Neutrophil (primary cell): ENCODE results near the gene THBS2.

Source experiments
- H3K27ac ChIP-seq: fragments of 200-600 bp; sonication (generic); 2 replicates; pipeline ENCODE4 v1.5.1; 2016; ENCODE audit warnings: mild to moderate bottlenecking, moderate library complexity
- H3K27me3 ChIP-seq: fragments of 200-600 bp; sonication (generic); 2 replicates; pipeline ENCODE4 v1.6.0; 2016; ENCODE audit warnings: mild to moderate bottlenecking
- H3K36me3 ChIP-seq: fragments of 200-600 bp; sonication (generic); 2 replicates; pipeline ENCODE4 v1.5.1; 2017
- H3K4me1 ChIP-seq, 2 experiments: fragments of 200-600 bp in 1 of 2; sonication (generic) in 1 of 2; 1 replicate in 1 of 2; 2 replicates in 1 of 2; pipeline versions ENCODE4 v1.5.1 to v1.6.1; 2013 to 2016; ENCODE audit warnings: low read depth in 1 of 2, low read length in 1 of 2, mild to moderate bottlenecking in 1 of 2, moderate library complexity in 1 of 2; ENCODE audit not compliant: control insufficient read depth in 1 of 2, insufficient read depth in 1 of 2
- H3K4me3 ChIP-seq, 2 experiments: fragments of 200-600 bp in 1 of 2; sonication (generic) in 1 of 2; 1 replicate in 1 of 2; 2 replicates in 1 of 2; pipeline ENCODE4 v1.5.1; 2013 to 2016; ENCODE audit warnings: low read depth in 1 of 2, low read length in 1 of 2, mild to moderate bottlenecking in 1 of 2, moderate library complexity in 1 of 2
- H3K9me3 ChIP-seq: fragments of 200-600 bp; sonication (generic); 2 replicates; pipeline ENCODE4 v1.5.1; 2016
- CTCF ChIP-seq: fragments of 200-600 bp; sonication (generic); IDR thresholded peaks from 2 replicates; pipeline ENCODE4 v1.5.1; 2016; ENCODE audit warnings: antibody characterized with exemption

Gene THBS2

GRCh38 chr6:169289619-169290339 lies 36.1 kb upstream of the THBS2 start:
- Histone ChIP-seq H3K4me1 (no peaks in the 10 kb centered on the region), H3K4me3 (no peak overlapping the region), H3K36me3 (no peaks in the 10 kb centered on the region), H3K9me3 (no peaks in the 10 kb centered on the region), H3K27me3 (no peaks in the 10 kb centered on the region), H3K27ac (no peak overlapping the region)
- no peak for TF ChIP-seq CTCF

GRCh38 chr6:169289257-169289618 lies 35.6 kb upstream of the THBS2 start:
- H3K9me3 ChIP-seq = no peaks in the 10 kb centered on the region
- H3K4me1 ChIP-seq = no peaks in the 10 kb centered on the region
- no peak for TF ChIP-seq CTCF
- H3K36me3 ChIP-seq = no peaks in the 10 kb centered on the region
- H3K27me3 ChIP-seq = no peaks in the 10 kb centered on the region
- H3K4me3 ChIP-seq = no peak overlapping the region
- H3K27ac ChIP-seq = no peak overlapping the region

- H3K4me3 ChIP-seq = no peak overlapping the region
- H3K4me1 ChIP-seq = no peaks in the 10 kb centered on the region
- TF ChIP-seq CTCF = no peak
- peaks cover 4% of the 10 kb centered on the region for H3K27me3 ChIP-seq
- no peak overlapping the region for H3K27ac ChIP-seq
- no peaks in the 10 kb centered on the region for H3K9me3 ChIP-seq
- H3K36me3 ChIP-seq = no peaks in the 10 kb centered on the region
Measured at GRCh38 chr6:169288591-169288990, 34.9 kb upstream of the THBS2 start.

GRCh38 chr6:169287675-169288074 lies 34.0 kb upstream of the THBS2 start:
- no peak for TF ChIP-seq CTCF

GRCh38 chr6:169286961-169287360 lies 33.3 kb upstream of the THBS2 start:
- TF ChIP-seq CTCF = no peak
- H3K36me3 ChIP-seq = no peaks in the 10 kb centered on the region
- no peaks in the 10 kb centered on the region for H3K4me1 ChIP-seq
- H3K4me3 ChIP-seq = no peak overlapping the region
- H3K27me3 ChIP-seq = peaks cover 4% of the 10 kb centered on the region
- no peak overlapping the region for H3K27ac ChIP-seq
- no peaks in the 10 kb centered on the region for H3K9me3 ChIP-seq

More at GRCh38 chr6:169287675-169288074, 34.0 kb upstream of the THBS2 start:
- Histone ChIP-seq H3K4me3 (no peak overlapping the region), H3K27ac (no peak overlapping the region), H3K4me1 (no peaks in the 10 kb centered on the region), H3K9me3 (no peaks in the 10 kb centered on the region), H3K36me3 (no peaks in the 10 kb centered on the region), H3K27me3 (peaks cover 4% of the 10 kb centered on the region)
